Measurements from ENCODE around the gene EP400.

DNA sequence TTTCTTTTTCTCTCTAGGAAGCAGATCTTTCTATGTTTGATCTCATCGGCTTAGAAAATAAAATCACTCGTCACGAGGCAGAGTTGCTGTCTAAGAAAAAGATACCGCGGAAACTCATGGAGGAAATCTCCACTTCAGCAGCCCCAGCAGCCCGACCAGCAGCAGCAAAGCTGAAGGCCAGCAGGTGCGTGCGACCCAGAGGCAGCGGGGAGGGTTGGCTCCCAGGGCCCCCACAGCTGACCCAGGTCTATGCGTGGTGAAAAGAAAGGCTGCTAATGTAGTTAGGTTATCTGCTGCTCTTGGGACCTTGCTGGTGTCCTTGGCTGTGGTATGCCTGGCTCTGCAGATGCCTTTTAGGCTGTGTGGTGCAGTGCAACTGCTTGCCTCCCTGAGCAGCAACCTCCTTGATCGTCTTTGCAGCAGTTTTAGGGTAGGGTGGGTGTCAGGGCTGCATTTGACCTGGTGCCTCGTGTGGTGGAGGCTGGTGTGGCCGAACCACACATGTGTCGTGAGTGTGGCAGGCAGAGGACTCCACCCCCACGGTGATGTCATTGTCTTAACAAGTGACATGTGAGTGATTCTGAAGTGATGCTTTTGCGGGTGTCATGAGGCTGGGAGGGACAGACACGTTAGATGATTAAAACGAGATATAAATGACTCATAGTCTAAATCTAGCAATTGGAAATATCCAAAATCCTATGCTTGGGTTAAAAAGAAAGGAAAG lies 68.6 kb downstream of the EP400 start:
- TF ChIP-seq, protein P1, sequence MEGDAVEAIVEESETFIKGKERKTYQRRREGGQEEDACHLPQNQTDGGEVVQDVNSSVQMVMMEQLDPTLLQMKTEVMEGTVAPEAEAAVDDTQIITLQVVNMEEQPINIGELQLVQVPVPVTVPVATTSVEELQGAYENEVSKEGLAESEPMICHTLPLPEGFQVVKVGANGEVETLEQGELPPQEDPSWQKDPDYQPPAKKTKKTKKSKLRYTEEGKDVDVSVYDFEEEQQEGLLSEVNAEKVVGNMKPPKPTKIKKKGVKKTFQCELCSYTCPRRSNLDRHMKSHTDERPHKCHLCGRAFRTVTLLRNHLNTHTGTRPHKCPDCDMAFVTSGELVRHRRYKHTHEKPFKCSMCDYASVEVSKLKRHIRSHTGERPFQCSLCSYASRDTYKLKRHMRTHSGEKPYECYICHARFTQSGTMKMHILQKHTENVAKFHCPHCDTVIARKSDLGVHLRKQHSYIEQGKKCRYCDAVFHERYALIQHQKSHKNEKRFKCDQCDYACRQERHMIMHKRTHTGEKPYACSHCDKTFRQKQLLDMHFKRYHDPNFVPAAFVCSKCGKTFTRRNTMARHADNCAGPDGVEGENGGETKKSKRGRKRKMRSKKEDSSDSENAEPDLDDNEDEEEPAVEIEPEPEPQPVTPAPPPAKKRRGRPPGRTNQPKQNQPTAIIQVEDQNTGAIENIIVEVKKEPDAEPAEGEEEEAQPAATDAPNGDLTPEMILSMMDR (IDR thresholded peaks at IDR 0.05): no peak
- no peak for TF ChIP-seq ZFX (IDR thresholded peaks at IDR 0.05; ENCODE audit: borderline replicate concordance)
